Liver (tissue), 9 donors: ENCODE measurements around the gene ZNF780B. TPM values are rescaled to one million over a fixed set of nuclear protein-coding genes. Genes with fewer than 3 reads are reported as not detected.

Experiments
- DNase-seq: peaks from one replicate; pipeline ENCODE4 v3.0.0-alpha.2; 2017; ENCODE audit warnings: low spot score
- H3K27ac ChIP-seq, 2 donors: one replicate each; pipeline ENCODE4 v1.7.0; 2013; ENCODE audit warnings: inconsistent platforms in 2 of 2, low read length in 2 of 2, control low read depth in 1 of 2, low read depth in 1 of 2, mild to moderate bottlenecking in 1 of 2
- H3K27me3 ChIP-seq, 4 donors: one replicate each; pipeline versions ENCODE4 v1.6.1 to v1.7.0; 2013; ENCODE audit warnings: low read length in 3 of 4, inconsistent platforms in 1 of 4, mild to moderate bottlenecking in 1 of 4, moderate library complexity in 1 of 4; ENCODE audit not compliant: control insufficient read depth in 4 of 4, insufficient read depth in 4 of 4
- H3K36me3 ChIP-seq, 4 donors: one replicate each; pipeline versions ENCODE4 v1.6.1 to v1.7.0; 2013; ENCODE audit warnings: low read length in 3 of 4, mild to moderate bottlenecking in 3 of 4, low read depth in 1 of 4, moderate library complexity in 1 of 4; ENCODE audit not compliant: control insufficient read depth in 4 of 4, insufficient read depth in 3 of 4
- H3K4me1 ChIP-seq, 4 donors: one replicate each; pipeline versions ENCODE4 v1.6.1 to v1.7.0; 2013; ENCODE audit warnings: low read length in 3 of 4, mild to moderate bottlenecking in 3 of 4, moderate library complexity in 1 of 4; ENCODE audit not compliant: control insufficient read depth in 4 of 4, insufficient read depth in 4 of 4
- H3K4me3 ChIP-seq, 3 donors: one replicate each; pipeline versions ENCODE4 v1.6.1 to v1.7.0; 2013; ENCODE audit warnings: low read length in 3 of 3, control low read depth in 1 of 3, low read depth in 1 of 3, mild to moderate bottlenecking in 1 of 3
- H3K9ac ChIP-seq, 2 donors: one replicate each; pipeline ENCODE4 v1.7.0; 2013; ENCODE audit warnings: low read length in 2 of 2, mild to moderate bottlenecking in 2 of 2, moderate library complexity in 2 of 2, control low read depth in 1 of 2, low read depth in 1 of 2
- H3K9me3 ChIP-seq, 4 donors: one replicate each; pipeline versions ENCODE4 v1.6.1 to v1.7.0; 2013; ENCODE audit warnings: low read length in 3 of 4; ENCODE audit not compliant: control insufficient read depth in 4 of 4
- ATF3 ChIP-seq: IDR thresholded peaks from 2 replicates; pipeline ENCODE4 v1.6.1; 2016; ENCODE audit warnings: antibody characterized with exemption
- EGR1 ChIP-seq, 2 donors: IDR thresholded peaks; 2 replicates each; pipeline ENCODE4 v1.6.1; 2016 to 2018; ENCODE audit warnings: antibody characterized with exemption in 2 of 2, low read depth in 2 of 2
- FOXA2 ChIP-seq: IDR thresholded peaks from 2 replicates; pipeline ENCODE4 v1.6.1; 2016; ENCODE audit warnings: antibody characterized with exemption
- GABPA ChIP-seq, 2 donors: IDR thresholded peaks in 1 of 2; conservative IDR thresholded peaks in 1 of 2; 2 replicates each; pipeline ENCODE4 v1.6.1; 2016; ENCODE audit warnings: antibody characterized with exemption in 2 of 2, mild to moderate bottlenecking in 1 of 2, moderate library complexity in 1 of 2
- HNF4A ChIP-seq, 2 donors: conservative IDR thresholded peaks; 2 replicates each; pipeline ENCODE4 v1.6.1; 2016; ENCODE audit warnings: antibody characterized with exemption in 2 of 2, mild to moderate bottlenecking in 2 of 2
- HNF4G ChIP-seq: IDR thresholded peaks from 2 replicates; pipeline ENCODE4 v1.6.1; 2016; ENCODE audit warnings: antibody characterized with exemption
- MAX ChIP-seq: IDR thresholded peaks from 2 replicates; pipeline ENCODE4 v1.6.1; 2016; ENCODE audit warnings: antibody characterized with exemption
- NR2F2 ChIP-seq: IDR thresholded peaks from 2 replicates; pipeline ENCODE4 v1.6.1; 2016; ENCODE audit warnings: antibody characterized with exemption
- REST ChIP-seq: IDR thresholded peaks from 2 replicates; pipeline ENCODE4 v1.6.1; 2016; ENCODE audit warnings: antibody characterized with exemption, mild to moderate bottlenecking
- RXRA ChIP-seq, 2 donors: IDR thresholded peaks; 2 replicates each; pipeline ENCODE4 v1.6.1; 2017 to 2018; ENCODE audit warnings: antibody characterized with exemption in 2 of 2, mild to moderate bottlenecking in 1 of 2
- TAF1 ChIP-seq: conservative IDR thresholded peaks from 2 replicates; pipeline ENCODE4 v1.6.1; 2016; ENCODE audit warnings: antibody characterized with exemption, mild to moderate bottlenecking
- YY1 ChIP-seq: IDR thresholded peaks from 2 replicates; pipeline ENCODE4 v1.6.1; 2016; ENCODE audit warnings: antibody characterized with exemption, mild to moderate bottlenecking
- WGBS: extraction: QIAGEN DNeasy Blood & Tissue Kit; methylation state at CpG from one replicate; pipeline ENCODE4 v1.1.7; 2013; 5-methylcytosine and 5-hydroxymethylcytosine counted together
- polyA plus RNA-seq, 2 donors: library from polyadenylated mRNA; stranded (reverse) in 1 of 2; unstranded in 1 of 2; fragments of 200-250 nt in 1 of 2; fragments of >200 nt in 1 of 2; fragmentation: Nextera tagmentation in 1 of 2; extraction: Ambion mirVana in 1 of 2; gene quantifications; one replicate each; pipeline versions ENCODE4 v1.2.1 to v1.2.3, GENCODE V29; 2013 to 2015
- total RNA-seq, 2 donors: library from RNA; depleted of rRNA; stranded (reverse); fragments of >200 nt; gene quantifications; one replicate each; pipeline ENCODE4 v1.2.3, GENCODE V29; 2014
- TF ChIP-seq, protein P1 (sequence below): fragments of 150-350 bp; IDR thresholded peaks from 2 replicates; pipeline ENCODE4 v1.5.1; 2017; ENCODE audit warnings: improper control_type of control experiment, low read depth, low read length; ENCODE audit not compliant: missing input control
- donor health status: healthy.
- donor health status: healthy.
- donor health status: healthy.
- donor health status: healthy.
- donor health status: healthy.

Gene ZNF780B
- total and polyA plus RNA-seq, 4 donors: 1.4 to 18.0 (median 5.8) TPM

DNA sequence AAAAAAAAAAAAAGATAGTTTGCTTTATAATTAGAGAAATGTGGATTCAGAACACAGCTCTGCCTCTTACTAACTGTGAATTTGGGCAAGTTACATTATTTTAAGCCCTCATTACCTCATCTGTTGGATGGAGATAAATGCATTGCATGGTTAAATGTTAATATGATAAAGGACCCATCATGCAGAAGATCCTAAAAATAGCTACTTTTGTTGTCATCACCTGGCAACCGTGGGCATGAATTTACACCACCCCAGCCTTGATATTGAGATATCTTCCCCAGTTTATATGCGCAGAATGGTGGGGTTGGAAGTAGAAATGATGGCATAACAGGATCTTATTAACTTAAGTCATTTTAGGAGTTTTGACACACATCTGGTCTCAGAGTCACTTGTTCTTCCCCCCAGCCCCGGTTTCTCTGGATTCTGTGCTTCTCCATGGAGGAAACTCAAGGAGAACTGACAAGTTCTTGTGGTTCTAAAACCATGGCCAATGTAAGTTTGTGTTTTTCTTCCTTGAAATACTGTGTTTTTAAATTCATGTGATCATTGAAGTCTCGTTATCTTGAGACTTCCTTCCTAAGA, 50.2 kb downstream of the ZNF780B start (continued):
- no peak for TF ChIP-seq REST
- no peak for TF ChIP-seq RXRA (IDR thresholded peaks at IDR 0.05)
- TF ChIP-seq MAX: no peak
- TF ChIP-seq EGR1 (IDR thresholded peaks at IDR 0.05; ENCODE audit: low read depth in 2 of 2): no peak
- TF ChIP-seq HNF4G: no peak
- no peak for TF ChIP-seq TAF1

GRCh38 chr19:39998501-39998900, 57.5 kb downstream of the ZNF780B start:
- Histone ChIP-seq H3K9ac (no peak overlapping the region), H3K4me3 (no peak overlapping the region), H3K4me1 (peaks cover 5 to 15% (median 8%) of the 10 kb centered on the region in 4 donors), H3K9me3 (peaks cover 0 to 2% (median 0%) of the 10 kb centered on the region in 4 donors), H3K27ac (no peak overlapping the region), H3K27me3 (no peaks in the 10 kb centered on the region), H3K36me3 (peaks cover 0 to 4% (median 0%) of the 10 kb centered on the region in 4 donors)
- TF ChIP-seq ATF3 (no peak), HNF4A (conservative IDR thresholded peaks at IDR 0.05) (no peak), FOXA2 (no peak), YY1 (no peak)
- TF ChIP-seq, protein P1, sequence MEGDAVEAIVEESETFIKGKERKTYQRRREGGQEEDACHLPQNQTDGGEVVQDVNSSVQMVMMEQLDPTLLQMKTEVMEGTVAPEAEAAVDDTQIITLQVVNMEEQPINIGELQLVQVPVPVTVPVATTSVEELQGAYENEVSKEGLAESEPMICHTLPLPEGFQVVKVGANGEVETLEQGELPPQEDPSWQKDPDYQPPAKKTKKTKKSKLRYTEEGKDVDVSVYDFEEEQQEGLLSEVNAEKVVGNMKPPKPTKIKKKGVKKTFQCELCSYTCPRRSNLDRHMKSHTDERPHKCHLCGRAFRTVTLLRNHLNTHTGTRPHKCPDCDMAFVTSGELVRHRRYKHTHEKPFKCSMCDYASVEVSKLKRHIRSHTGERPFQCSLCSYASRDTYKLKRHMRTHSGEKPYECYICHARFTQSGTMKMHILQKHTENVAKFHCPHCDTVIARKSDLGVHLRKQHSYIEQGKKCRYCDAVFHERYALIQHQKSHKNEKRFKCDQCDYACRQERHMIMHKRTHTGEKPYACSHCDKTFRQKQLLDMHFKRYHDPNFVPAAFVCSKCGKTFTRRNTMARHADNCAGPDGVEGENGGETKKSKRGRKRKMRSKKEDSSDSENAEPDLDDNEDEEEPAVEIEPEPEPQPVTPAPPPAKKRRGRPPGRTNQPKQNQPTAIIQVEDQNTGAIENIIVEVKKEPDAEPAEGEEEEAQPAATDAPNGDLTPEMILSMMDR: no peak
- DNase-seq: no peak
- WGBS: 97% methylated on average over 4 of the region's 4 CpGs

DNA sequence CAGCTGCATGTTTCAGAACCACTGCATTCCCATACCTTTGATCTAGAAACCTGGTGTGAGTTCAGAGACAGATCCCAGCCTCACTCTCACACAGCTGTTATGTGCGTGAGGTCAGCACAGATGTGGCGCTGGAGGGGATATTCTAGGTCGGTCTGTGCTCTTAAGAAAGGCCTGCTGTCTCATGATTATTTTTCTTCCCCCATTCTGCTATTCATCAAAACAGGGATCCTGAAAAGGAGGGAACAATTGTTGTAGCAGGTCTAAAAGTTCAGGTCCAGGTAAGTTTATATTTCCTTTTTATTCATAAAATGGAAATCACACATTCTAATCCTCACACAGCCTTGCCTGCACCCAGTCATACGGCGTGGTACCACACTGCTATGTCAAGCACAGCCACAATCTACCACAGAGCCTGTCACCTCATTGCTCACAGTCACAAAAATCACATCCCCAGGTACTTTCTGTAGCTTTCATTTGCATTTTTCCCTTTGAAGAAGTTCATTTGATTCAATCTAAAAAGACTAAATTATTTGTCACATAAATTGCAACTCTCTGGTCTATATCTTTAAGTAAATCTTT, 58.3 kb downstream of the ZNF780B start:
- DNase-seq: no peak
- TF ChIP-seq MAX (no peak), NR2F2 (no peak), GABPA (IDR thresholded peaks at IDR 0.05 in 1 of 2, conservative IDR thresholded peaks at IDR 0.05 in 1 of 2) (no peak)
- H3K9ac ChIP-seq: peak overlapping the region; percentile 68 to 96
- H3K4me3 ChIP-seq: peak overlapping the region; percentile 58 to 98 (median 94)
- peaks cover 0 to 4% (median 0%) of the 10 kb centered on the region in 4 donors for H3K36me3 ChIP-seq
- no peaks in the 10 kb centered on the region for H3K27me3 ChIP-seq
- WGBS: 65% methylated on average over 5 of the region's 5 CpGs
- H3K4me1 ChIP-seq: peaks cover 5 to 15% (median 8%) of the 10 kb centered on the region in 4 donors
- peak overlapping the region; percentile 84 to 87 for H3K27ac ChIP-seq
- H3K9me3 ChIP-seq: peaks cover 0 to 2% (median 1%) of the 10 kb centered on the region in 4 donors
